HepG2 (cell line): ENCODE data around the gene SDCCAG8. TPM values are rescaled to one million over a fixed set of nuclear protein-coding genes. Genes with fewer than 3 reads are reported as not detected.

Source experiments
- ATAC-seq: fragments of 200-7000 bp; cut with Tn5 transposase; 3 replicates; pipeline ENCODE4 v1.9.1; 2020; ENCODE audit warnings: mild to moderate bottlenecking, moderate library complexity
- BruUV-seq: library from RNA; stranded (reverse); fragments of 400-500 nt; replicated peaks from 2 replicates; lab custom pipeline; 2021; lab: Mats Ljungman, UMichigan
- CTCF ChIA-PET: fragments of 300-600 bp; formaldehyde crosslinking; extraction: SDS; loops from one replicate; lab custom pipeline; 2021; ENCODE audit warnings: low total read pairs, inconsistent platforms, low intra/inter-chr PET ratio; lab: Yijun Ruan, JAX
- POLR2A ChIA-PET: fragments of 350-600 bp; sonication (Branson Sonifier 250); formaldehyde crosslinking; loops from one replicate; lab custom pipeline; 2020; ENCODE audit warnings: antibody characterized with exemption, inconsistent platforms; lab: Yijun Ruan, JAX
- DNase-seq: peaks from one replicate; pipeline ENCODE4 v3.0.0-alpha.2; 2015; ENCODE audit warnings: low spot score
- FAIRE-seq: peaks from 3 replicates; lab custom pipeline; 2011; peaks lifted over from hg19 to GRCh38; lab: Jason Lieb, UNC
- H2AFZ ChIP-seq: one replicate; pipeline ENCODE4 v1.6.1; 2011; ENCODE audit warnings: low read length, inconsistent platforms
- H3K27ac ChIP-seq: fragments of 300-600 bp; 3 replicates; pipeline ENCODE4 v1.8.0; 2011; ENCODE audit warnings: mixed run types, mild to moderate bottlenecking, mixed read lengths, low read length, inconsistent platforms; ENCODE audit not compliant: insufficient read depth; ENCODE audit errors: extremely low read length
- H3K27me3 ChIP-seq, 2 experiments: fragments of 200-600 bp in 1 of 2; 2 replicates in 1 of 2; 3 replicates in 1 of 2; pipeline versions ENCODE4 v1.6.0 to v1.8.0; 2011; ENCODE audit warnings: low read length in 2 of 2, mild to moderate bottlenecking in 2 of 2, moderate library complexity in 2 of 2, inconsistent platforms in 1 of 2; ENCODE audit not compliant: insufficient read depth in 2 of 2, control insufficient read depth in 1 of 2
- H3K36me3 ChIP-seq, 2 experiments: fragments of 200-600 bp in 1 of 2; replicated peaks in 1 of 2; 2 replicates in 1 of 2; 3 replicates in 1 of 2; pipeline versions ENCODE4 v1.5.1 to v1.8.0; 2011; ENCODE audit warnings: low read length in 2 of 2, inconsistent platforms in 1 of 2; ENCODE audit not compliant: insufficient read depth in 2 of 2, control insufficient read depth in 1 of 2
- H3K4me1 ChIP-seq: 2 replicates; pipeline ENCODE4 v1.5.1; 2012; ENCODE audit warnings: low read length, inconsistent platforms; ENCODE audit not compliant: insufficient read depth
- H3K4me2 ChIP-seq: 2 replicates; pipeline ENCODE4 v1.6.0; 2011; ENCODE audit warnings: low read depth, low read length, inconsistent platforms
- H3K4me3 ChIP-seq, 3 experiments: fragments of 200-600 bp in 1 of 3; sonication (generic), shearing (Covaris generic) in 1 of 3; replicated peaks in 1 of 3; 2 replicates each; pipeline ENCODE4 v1.5.1; 2011 to 2016; ENCODE audit warnings: low read length in 3 of 3, inconsistent platforms in 2 of 3, low read depth in 2 of 3, mild to moderate bottlenecking in 2 of 3, control low read depth in 1 of 3, mixed read lengths in 1 of 3; ENCODE audit not compliant: insufficient read depth in 1 of 3
- H3K79me2 ChIP-seq: one replicate; pipeline ENCODE4 v1.6.1; 2011; ENCODE audit warnings: low read length, inconsistent platforms; ENCODE audit not compliant: insufficient read depth
- H3K9ac ChIP-seq: 2 replicates; pipeline ENCODE4 v1.6.0; 2011; ENCODE audit warnings: mild to moderate bottlenecking, low read depth, low read length, inconsistent platforms; ENCODE audit not compliant: insufficient read depth
- H3K9me3 ChIP-seq: 2 replicates; pipeline ENCODE4 v1.5.1; 2012; ENCODE audit warnings: mild to moderate bottlenecking, low read length
- H4K20me1 ChIP-seq: 2 replicates; pipeline ENCODE4 v1.6.0; 2011; ENCODE audit warnings: inconsistent platforms, mild to moderate bottlenecking, low read length, moderate library complexity; ENCODE audit not compliant: insufficient read depth
- ASH2L ChIP-seq: fragments of 300-600, 200-600 bp; sonication (generic); IDR thresholded peaks from 2 replicates; pipeline ENCODE4 v1.7.0; 2017; ENCODE audit warnings: low read depth, mild to moderate bottlenecking, moderate library complexity, mixed read lengths, low read length; ENCODE audit not compliant: insufficient read length
- CREB1 ChIP-seq, 2 experiments: fragments of 450-650 bp in 1 of 2; IDR thresholded peaks; 2 replicates each; pipeline ENCODE4 v1.6.1; 2016 to 2017; ENCODE audit warnings: control low read depth in 1 of 2, mild to moderate bottlenecking in 1 of 2, missing compliant biosample characterization in 1 of 2, missing genetic modification characterization in 1 of 2
- DNMT3B ChIP-seq: conservative IDR thresholded peaks from 2 replicates; pipeline ENCODE4 v1.6.1; 2016; ENCODE audit warnings: missing biosample characterization, control low read depth
- EED ChIP-seq: sonication (generic); formaldehyde crosslinking; IDR thresholded peaks from 2 replicates; pipeline ENCODE4 v1.5.0; 2020; ENCODE audit warnings: mild to moderate bottlenecking, missing genetic modification reagents
- SATB2 ChIP-seq: sonication (generic); formaldehyde crosslinking; IDR thresholded peaks from 2 replicates; pipeline ENCODE4 v1.5.0; 2020; ENCODE audit warnings: missing genetic modification reagents
- TAF1 ChIP-seq: sonication (generic); formaldehyde crosslinking; IDR thresholded peaks from 2 replicates; pipeline ENCODE4 v1.4.0; 2020; ENCODE audit warnings: missing genetic modification reagents
- ZNF274 ChIP-seq: sonication (generic); formaldehyde crosslinking; IDR thresholded peaks from 2 replicates; pipeline ENCODE4 v1.5.1; 2020; ENCODE audit warnings: mild to moderate bottlenecking, missing genetic modification reagents
- ZNF282 ChIP-seq: fragments of 450-650 bp; IDR thresholded peaks from 2 replicates; pipeline ENCODE4 v1.6.1; 2018; ENCODE audit not compliant: partially characterized antibody
- ZNF317 ChIP-seq: sonication (generic); formaldehyde crosslinking; IDR thresholded peaks from 2 replicates; pipeline ENCODE4 v1.5.0; 2020; ENCODE audit warnings: mild to moderate bottlenecking, missing genetic modification reagents
- ZNF674 ChIP-seq: sonication (generic); formaldehyde crosslinking; IDR thresholded peaks from 2 replicates; pipeline ENCODE4 v1.5.0; 2020; ENCODE audit warnings: low read depth, mild to moderate bottlenecking, missing genetic modification reagents
- ZNF75D ChIP-seq: sonication (generic); formaldehyde crosslinking; IDR thresholded peaks from 2 replicates; pipeline ENCODE4 v1.8.1; 2023; ENCODE audit warnings: missing genetic modification reagents, mild to moderate bottlenecking, borderline replicate concordance
- WGBS: methylation state at CpG from one replicate; pipeline ENCODE4 v1.1.6; 2017; ENCODE audit warnings: low lambda C conversion rate; 5-methylcytosine and 5-hydroxymethylcytosine counted together
- in situ Hi-C: cut with HindIII; loops from 2 replicates; pipeline ENCODE4 v1.10.0; 2017; ENCODE audit warnings: low pct_unique_long_range_greater_than_20kb; ENCODE audit not compliant: extremely low pct_ligation_motif_present
- intact Hi-C: fragments of 100-400 bp; cut with micrococcal nuclease; formaldehyde crosslinking; loops from one replicate; pipeline ENCODE4 v1.10.0; 2022; ENCODE audit not compliant: unreplicated experiment
- polyA plus RNA-seq, 8 experiments: library from polyadenylated mRNA; depleted of rRNA in 3 of 8; stranded (reverse) in 7 of 8; unstranded in 1 of 8; fragments of >200 nt; fragmentation: Illumina TruSeq in 4 of 8; extraction: Trizol in 4 of 8; gene quantifications; 2 replicates each; pipeline versions ENCODE4 v1.2.1 to v1.2.3, GENCODE V29; 2011 to 2016; ENCODE audit warnings: low read depth in 4 of 8, missing spikeins in 1 of 8, mixed read lengths in 1 of 8; ENCODE audit not compliant: insufficient read depth in 1 of 8
- total RNA-seq, 5 experiments: library from RNA; depleted of rRNA; stranded (reverse); fragments of >200 nt; fragmentation: Illumina TruSeq; extraction: Trizol; gene quantifications; 2 replicates each; pipeline ENCODE4 v1.2.3, GENCODE V29; 2016; ENCODE audit warnings: low read depth in 1 of 5
- TF ChIP-seq, protein P1 (sequence below): sonication (generic); formaldehyde crosslinking; IDR thresholded peaks from 2 replicates; pipeline ENCODE4 v1.5.0; 2020; ENCODE audit warnings: mild to moderate bottlenecking, missing genetic modification reagents, moderate library complexity
- TF ChIP-seq, protein P2 (sequence below): conservative IDR thresholded peaks from 2 replicates; pipeline ENCODE4 v1.6.1; 2018; ENCODE audit warnings: missing genetic modification reagents

The SDCCAG8 gene
- total and polyA plus RNA-seq, 2 of the 13 experiments (the other 11 are each of a cell fraction or from before 2014, with no cell fraction given): 9.5 to 13.4 TPM

DNA sequence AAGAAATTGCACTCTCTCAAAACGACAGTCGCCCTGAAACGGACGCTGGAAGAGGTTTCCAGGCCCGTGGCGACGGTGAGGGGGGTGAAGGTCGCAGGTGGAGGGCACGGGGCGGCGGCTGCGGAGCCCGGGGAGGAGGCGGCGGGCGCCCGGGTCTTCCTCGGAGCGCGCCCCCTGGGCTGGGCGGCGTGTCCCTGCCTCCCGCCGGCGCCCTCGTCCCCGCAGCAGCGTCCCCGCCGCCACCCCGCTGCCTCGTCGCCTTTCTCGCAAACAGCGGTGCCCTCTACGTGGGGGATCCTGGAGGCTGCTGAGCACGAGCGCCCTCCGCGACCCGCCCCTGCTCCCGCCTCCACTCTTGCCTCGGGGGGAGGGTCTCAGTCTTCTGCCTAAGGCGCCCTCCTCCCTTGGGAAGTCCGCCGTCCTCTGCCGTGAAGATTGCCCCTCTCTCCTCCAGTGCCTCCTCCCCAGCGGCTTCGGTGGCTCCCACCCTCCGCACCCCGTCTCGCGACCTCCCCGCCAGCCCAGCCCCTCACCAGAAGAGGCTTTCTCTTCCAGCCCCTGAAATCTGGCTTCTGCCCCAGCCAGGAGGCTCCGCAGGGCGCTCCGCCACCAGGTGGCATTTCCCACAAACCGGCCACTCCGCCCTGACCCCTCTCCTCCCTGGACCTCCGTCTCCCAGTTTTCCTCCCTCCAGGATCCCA, 227.4 kb downstream of the SDCCAG8 start:
- H3K27me3 ChIP-seq: no peaks in the 10 kb centered on the region
- DNase-seq (no peak), FAIRE-seq (no peak), ATAC-seq (no peak; the same call in 2 of the 3 replicates)
- H3K27ac ChIP-seq: no peak overlapping the region
- 96% methylated on average over 54 of the region's 60 CpGs for WGBS
- no peaks in the 10 kb centered on the region for H3K9me3 ChIP-seq
- no peaks in the 10 kb centered on the region for H4K20me1 ChIP-seq
- BruUV-seq: no TSS peak
- H3K9ac ChIP-seq: no peak overlapping the region
- H3K4me1 ChIP-seq: no peaks in the 10 kb centered on the region
- in situ Hi-C loops: no loop called here
- no peak overlapping the region for H3K4me2 ChIP-seq
- CTCF ChIA-PET: no interaction called here
- TF ChIP-seq TAF1: no peak
- no peak for TF ChIP-seq SATB2 (CRISPR knock-in tag)
- TF ChIP-seq, protein P1, sequence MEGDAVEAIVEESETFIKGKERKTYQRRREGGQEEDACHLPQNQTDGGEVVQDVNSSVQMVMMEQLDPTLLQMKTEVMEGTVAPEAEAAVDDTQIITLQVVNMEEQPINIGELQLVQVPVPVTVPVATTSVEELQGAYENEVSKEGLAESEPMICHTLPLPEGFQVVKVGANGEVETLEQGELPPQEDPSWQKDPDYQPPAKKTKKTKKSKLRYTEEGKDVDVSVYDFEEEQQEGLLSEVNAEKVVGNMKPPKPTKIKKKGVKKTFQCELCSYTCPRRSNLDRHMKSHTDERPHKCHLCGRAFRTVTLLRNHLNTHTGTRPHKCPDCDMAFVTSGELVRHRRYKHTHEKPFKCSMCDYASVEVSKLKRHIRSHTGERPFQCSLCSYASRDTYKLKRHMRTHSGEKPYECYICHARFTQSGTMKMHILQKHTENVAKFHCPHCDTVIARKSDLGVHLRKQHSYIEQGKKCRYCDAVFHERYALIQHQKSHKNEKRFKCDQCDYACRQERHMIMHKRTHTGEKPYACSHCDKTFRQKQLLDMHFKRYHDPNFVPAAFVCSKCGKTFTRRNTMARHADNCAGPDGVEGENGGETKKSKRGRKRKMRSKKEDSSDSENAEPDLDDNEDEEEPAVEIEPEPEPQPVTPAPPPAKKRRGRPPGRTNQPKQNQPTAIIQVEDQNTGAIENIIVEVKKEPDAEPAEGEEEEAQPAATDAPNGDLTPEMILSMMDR (CRISPR knock-in tag): 0 out of 2 replicates have a peak, but pooled peaks have one; percentile 21
- TF ChIP-seq, all 625 proteins: peak for 1
- H3K4me3 ChIP-seq: no peak overlapping the region
- H3K36me3 ChIP-seq: no peaks in the 10 kb centered on the region
- H2AFZ ChIP-seq: no peak overlapping the region
- H3K79me2 ChIP-seq: no peaks in the 10 kb centered on the region
- intact Hi-C loops: no loop called here
- POLR2A ChIA-PET: no interaction called here

DNA sequence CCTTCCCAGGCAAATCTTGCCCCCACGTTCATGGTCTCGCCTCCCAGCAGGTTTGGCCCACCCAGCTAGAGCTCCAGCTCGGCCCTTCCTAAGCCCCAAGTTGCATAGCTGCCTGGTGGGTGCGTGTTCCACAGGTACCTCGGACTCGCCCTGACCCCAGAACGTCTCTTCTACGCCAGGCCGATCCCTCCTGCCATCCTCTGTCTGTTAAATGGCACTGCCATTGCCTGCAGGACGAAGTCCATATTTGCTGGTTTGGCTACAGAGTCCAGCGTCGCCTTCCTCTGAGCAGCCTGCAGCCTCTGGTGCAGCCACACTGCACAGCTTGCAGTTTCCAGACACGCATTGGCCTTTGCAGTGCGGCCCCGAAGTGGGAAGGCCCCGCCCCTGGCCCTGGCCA, 228.1 kb downstream of the SDCCAG8 start:
- no peak overlapping the region for H3K9ac ChIP-seq
- no peaks in the 10 kb centered on the region for H3K4me1 ChIP-seq
- H4K20me1 ChIP-seq: no peaks in the 10 kb centered on the region
- no peak overlapping the region for H3K27ac ChIP-seq
- no peak overlapping the region for H3K4me3 ChIP-seq
- H3K9me3 ChIP-seq: no peaks in the 10 kb centered on the region
- POLR2A ChIA-PET: no interaction called here
- DNase-seq: no peak
- no peak for FAIRE-seq
- H2AFZ ChIP-seq: no peak overlapping the region
- ATAC-seq: no peak
- intact Hi-C loops (no loop called here), in situ Hi-C loops (no loop called here)
- WGBS: 95% methylated on average over 15 of the region's 16 CpGs
- H3K27me3 ChIP-seq: no peaks in the 10 kb centered on the region
- CTCF ChIA-PET: no interaction called here
- BruUV-seq: no TSS peak
- no peak overlapping the region for H3K4me2 ChIP-seq
- no peaks in the 10 kb centered on the region for H3K79me2 ChIP-seq
- no peaks in the 10 kb centered on the region for H3K36me3 ChIP-seq
- no peak for TF ChIP-seq EED (CRISPR knock-in tag)
- TF ChIP-seq CREB1 (IDR thresholded peaks at IDR 0.05): no peak
- TF ChIP-seq CREB1 (CRISPR knock-in tag; IDR thresholded peaks at IDR 0.05): no peak
- TF ChIP-seq ZNF282: no peak
- TF ChIP-seq ASH2L: no peak
- TF ChIP-seq DNMT3B (CRISPR knock-in tag): no peak
- TF ChIP-seq ZNF317: no peak
- TF ChIP-seq ZNF674: no peak
- TF ChIP-seq, protein P2, sequence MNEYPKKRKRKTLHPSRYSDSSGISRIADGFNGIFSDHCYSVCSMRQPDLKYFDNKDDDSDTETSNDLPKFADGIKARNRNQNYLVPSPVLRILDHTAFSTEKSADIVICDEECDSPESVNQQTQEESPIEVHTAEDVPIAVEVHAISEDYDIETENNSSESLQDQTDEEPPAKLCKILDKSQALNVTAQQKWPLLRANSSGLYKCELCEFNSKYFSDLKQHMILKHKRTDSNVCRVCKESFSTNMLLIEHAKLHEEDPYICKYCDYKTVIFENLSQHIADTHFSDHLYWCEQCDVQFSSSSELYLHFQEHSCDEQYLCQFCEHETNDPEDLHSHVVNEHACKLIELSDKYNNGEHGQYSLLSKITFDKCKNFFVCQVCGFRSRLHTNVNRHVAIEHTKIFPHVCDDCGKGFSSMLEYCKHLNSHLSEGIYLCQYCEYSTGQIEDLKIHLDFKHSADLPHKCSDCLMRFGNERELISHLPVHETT (CRISPR knock-in tag): no peak
- TF ChIP-seq ZNF274 (CRISPR knock-in tag): no peak
- no peak for TF ChIP-seq ZNF75D (CRISPR knock-in tag)
